Spleen (tissue), 7 donors: ENCODE results near the gene SLC24A3.

Source experiments
- CTCF ChIP-seq, 11 experiments: fragments of 200-600 bp in 7 of 11; fragments of 450-650 bp in 4 of 11; sonication (generic) in 4 of 11; IDR thresholded peaks in 8 of 11; conservative IDR thresholded peaks in 3 of 11; 1 replicate in 7 of 11; 2 replicates in 4 of 11; pipeline versions ENCODE4 v1.4.0 to v1.8.0; 2016 to 2021; ENCODE audit warnings: antibody characterized with exemption in 11 of 11, inconsistent platforms in 4 of 11, mild to moderate bottlenecking in 1 of 11
- POLR2AphosphoS5 ChIP-seq, 3 donors: sonication (generic); formaldehyde crosslinking; IDR thresholded peaks; one replicate each; pipeline ENCODE4 v1.5.1; 2017; ENCODE audit warnings: antibody characterized with exemption in 3 of 3
- donor health status: DM: no; HTN: no; CAD: no; lungs with moderate emphysema.
- donor health status: DM: no; HTN: no; CAD: no.
- donor health status: DM: no; HTN: no; CAD: no.

GRCh38 chr20:19176470-19177052, 35.9 kb upstream of the SLC24A3 start:
- TF ChIP-seq CTCF (IDR thresholded peaks at IDR 0.05 in 8 of 11, conservative IDR thresholded peaks at IDR 0.05 in 3 of 11): no peak
- TF ChIP-seq POLR2AphosphoS5 (IDR thresholded peaks at IDR 0.05): no peak
